K562 (cell line): ENCODE results near the gene FDX1.

Experiments used
- EZH2 ChIP-seq: IDR thresholded peaks from 2 replicates; pipeline ENCODE4 v1.6.1; 2012; ENCODE audit warnings: low read depth, mild to moderate bottlenecking, inconsistent platforms, low read length, borderline replicate concordance
- FOXJ3 ChIP-seq: sonication (generic); formaldehyde crosslinking; IDR thresholded peaks from 2 replicates; pipeline ENCODE4 v1.4.0; 2020; ENCODE audit warnings: mild to moderate bottlenecking, missing genetic modification reagents
- SP2 ChIP-seq: IDR thresholded peaks from 2 replicates; pipeline ENCODE4 v1.6.1; 2011; ENCODE audit warnings: mild to moderate bottlenecking, low read depth, low read length, moderate library complexity; ENCODE audit not compliant: poor library complexity, severe bottlenecking; ENCODE audit errors: extremely low read depth
- TCF7L2 ChIP-seq: fragments of 150-350 bp; IDR thresholded peaks from 2 replicates; pipeline ENCODE4 v1.6.1; 2016; ENCODE audit warnings: low read depth, mild to moderate bottlenecking, low read length, moderate library complexity
- TF ChIP-seq, protein P1 (sequence below), 3 experiments: IDR thresholded peaks in 2 of 3; conservative IDR thresholded peaks in 1 of 3; 2 replicates each; pipeline ENCODE4 v1.5.1; 2011 to 2012; ENCODE audit warnings: low read length in 3 of 3, mild to moderate bottlenecking in 3 of 3, control low read depth in 2 of 3, improper control_type of control experiment in 1 of 3, inconsistent platforms in 1 of 3, low read depth in 1 of 3, mixed read lengths in 1 of 3, moderate library complexity in 1 of 3; ENCODE audit not compliant: insufficient read depth in 2 of 3

GRCh38 chr11:110410651-110411050, 19.1 kb upstream of the FDX1 start:
- TF ChIP-seq TCF7L2 (no peak), EZH2 (no peak), SP2 (no peak), FOXJ3 (CRISPR knock-in tag) (no peak)
- TF ChIP-seq, protein P1, sequence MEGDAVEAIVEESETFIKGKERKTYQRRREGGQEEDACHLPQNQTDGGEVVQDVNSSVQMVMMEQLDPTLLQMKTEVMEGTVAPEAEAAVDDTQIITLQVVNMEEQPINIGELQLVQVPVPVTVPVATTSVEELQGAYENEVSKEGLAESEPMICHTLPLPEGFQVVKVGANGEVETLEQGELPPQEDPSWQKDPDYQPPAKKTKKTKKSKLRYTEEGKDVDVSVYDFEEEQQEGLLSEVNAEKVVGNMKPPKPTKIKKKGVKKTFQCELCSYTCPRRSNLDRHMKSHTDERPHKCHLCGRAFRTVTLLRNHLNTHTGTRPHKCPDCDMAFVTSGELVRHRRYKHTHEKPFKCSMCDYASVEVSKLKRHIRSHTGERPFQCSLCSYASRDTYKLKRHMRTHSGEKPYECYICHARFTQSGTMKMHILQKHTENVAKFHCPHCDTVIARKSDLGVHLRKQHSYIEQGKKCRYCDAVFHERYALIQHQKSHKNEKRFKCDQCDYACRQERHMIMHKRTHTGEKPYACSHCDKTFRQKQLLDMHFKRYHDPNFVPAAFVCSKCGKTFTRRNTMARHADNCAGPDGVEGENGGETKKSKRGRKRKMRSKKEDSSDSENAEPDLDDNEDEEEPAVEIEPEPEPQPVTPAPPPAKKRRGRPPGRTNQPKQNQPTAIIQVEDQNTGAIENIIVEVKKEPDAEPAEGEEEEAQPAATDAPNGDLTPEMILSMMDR (IDR thresholded peaks at IDR 0.05 in 2 of 3, conservative IDR thresholded peaks at IDR 0.05 in 1 of 3; ENCODE audit: insufficient read depth in 2 of 3, low read depth in 1 of 3, low read length in 3 of 3), result no peak
